CD4-positive, alpha-beta T cell treated with Interleukin-15 for 4 hours (primary cell): ENCODE measurements around the gene RTN4RL1.
"Not testable (repeated sequence)": the region's sequence is repeated elsewhere in the genome, so short reads cannot be mapped to it uniquely, and the experiment has no call there.

Experiments
- DNase-seq: peaks from one replicate; pipeline ENCODE4 v3.0.0-alpha.2; 2020; ENCODE audit warnings: low spot score

RTN4RL1 gene

GRCh38 chr17:2003525-2003924, 21.6 kb downstream of the RTN4RL1 start:
- no peak for DNase-seq

GRCh38 chr17:2002767-2003329, 22.3 kb downstream of the RTN4RL1 start:
- DNase-seq, result no peak

DNA sequence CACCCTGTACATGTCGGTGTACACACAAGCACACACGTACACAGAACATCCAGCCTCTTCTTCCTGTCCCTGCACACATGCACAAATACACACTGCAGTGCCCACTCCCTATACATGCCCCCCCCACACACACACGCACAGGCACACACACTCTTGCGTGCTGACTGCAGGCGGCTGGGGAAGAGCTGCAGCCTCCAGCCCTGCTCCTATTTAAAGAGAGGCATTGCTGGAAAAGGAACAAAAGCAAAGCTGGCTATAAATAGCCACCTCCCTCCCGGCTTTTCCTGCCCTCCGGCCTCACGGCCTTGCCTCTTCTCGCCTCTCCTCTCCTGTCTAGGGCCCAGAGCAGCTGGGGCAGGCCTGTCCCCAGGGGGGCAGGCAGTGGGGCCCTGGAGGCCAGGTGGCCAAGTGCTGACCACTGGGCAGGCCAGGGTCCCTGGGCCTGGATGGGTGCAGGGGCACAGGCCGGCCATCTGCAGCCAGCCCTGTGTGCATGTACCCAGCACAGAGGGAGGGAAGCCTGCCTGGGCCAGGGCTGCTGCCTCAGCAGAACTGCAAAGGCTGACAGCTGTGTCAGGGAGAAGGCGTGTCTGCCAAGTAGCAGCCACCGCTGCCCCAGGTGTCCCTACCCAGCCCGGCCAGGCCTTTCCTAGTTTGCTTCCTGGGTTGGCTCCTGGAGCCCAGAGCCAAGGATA, 25.4 kb downstream of the RTN4RL1 start:
- DNase-seq, result no peak

- DNase-seq, result no peak
These were observed 27.0 kb downstream of the RTN4RL1 start for GRCh38 chr17:1997927-1998742.

DNA sequence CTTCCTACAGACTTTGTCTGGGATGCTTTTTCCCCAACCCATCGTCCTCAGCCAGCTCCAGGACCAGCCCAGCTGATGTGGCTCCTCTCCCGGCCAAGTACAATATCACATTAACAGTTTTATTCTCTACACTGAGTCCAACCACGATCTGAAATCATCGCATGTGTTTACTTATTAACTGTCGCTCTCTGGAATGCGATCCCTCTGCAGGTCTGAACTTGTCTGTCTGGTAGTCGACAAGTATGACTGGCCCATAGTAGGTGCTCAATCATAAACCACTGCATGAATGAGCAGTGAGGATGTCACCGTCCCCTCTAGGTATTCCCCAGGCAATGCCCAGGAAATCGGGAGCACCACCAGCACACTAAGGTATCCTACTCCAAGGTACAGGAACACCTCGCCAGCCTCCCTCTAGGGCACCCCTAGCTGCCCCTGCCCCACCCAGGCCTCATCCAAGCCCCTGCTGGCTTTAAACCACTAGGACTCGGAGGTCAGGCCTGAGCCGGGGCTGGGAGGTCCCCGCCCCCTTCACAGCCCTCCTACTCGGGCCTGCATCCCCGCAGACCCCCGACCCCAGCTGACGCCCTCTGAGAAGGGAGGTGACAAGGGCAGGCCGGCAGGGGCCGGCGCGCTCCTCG, 27.7 kb downstream of the RTN4RL1 start:
- DNase-seq, result no peak

- no peak for DNase-seq
These were observed 28.3 kb downstream of the RTN4RL1 start for GRCh38 chr17:1996800-1997288.

DNA sequence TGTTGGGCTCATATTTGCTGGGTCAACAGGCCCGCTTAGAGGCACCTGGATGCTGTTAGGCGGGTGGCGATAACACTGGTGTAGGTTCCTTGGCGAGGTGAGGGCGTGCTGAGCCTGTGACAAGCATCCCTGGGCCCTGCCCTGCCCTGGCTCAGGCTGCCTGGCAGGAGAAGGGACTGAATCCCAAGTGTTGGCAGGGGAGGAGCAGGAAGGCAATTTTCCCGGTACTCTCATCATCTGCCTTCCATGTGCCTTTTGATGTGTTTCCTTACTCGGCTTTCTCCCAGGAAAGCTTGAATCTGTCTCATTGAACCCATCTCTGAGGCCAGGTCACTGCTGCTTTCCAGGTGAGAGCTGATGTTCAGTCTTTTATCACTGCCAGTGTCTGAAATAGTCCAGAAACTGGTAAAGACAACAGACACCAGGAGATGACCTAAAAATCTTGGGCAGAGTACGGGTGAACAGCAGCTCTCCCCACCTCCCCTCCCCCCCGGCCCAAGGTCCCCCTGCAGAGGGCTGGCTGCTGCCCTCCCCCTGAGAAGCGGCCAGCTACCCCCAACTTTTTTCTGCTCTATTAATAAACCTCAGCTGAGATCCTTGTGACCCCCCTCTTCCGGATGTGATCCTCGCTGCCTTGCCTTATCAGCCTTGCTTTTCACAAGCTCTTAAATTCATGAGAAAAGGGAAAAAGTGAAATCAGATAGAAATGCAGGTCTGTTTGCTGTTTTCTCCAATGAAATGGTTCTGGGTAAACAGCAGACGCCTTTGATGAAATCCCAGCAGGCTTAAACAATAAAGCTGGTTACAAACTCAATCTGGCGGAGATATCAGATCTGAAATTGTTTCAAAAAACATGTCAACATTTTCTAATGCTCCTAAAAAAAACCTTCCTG, 29.0 kb downstream of the RTN4RL1 start:
- DNase-seq, result no peak

- no peak for DNase-seq
These were observed 29.7 kb downstream of the RTN4RL1 start for GRCh38 chr17:1995321-1995892.

DNA sequence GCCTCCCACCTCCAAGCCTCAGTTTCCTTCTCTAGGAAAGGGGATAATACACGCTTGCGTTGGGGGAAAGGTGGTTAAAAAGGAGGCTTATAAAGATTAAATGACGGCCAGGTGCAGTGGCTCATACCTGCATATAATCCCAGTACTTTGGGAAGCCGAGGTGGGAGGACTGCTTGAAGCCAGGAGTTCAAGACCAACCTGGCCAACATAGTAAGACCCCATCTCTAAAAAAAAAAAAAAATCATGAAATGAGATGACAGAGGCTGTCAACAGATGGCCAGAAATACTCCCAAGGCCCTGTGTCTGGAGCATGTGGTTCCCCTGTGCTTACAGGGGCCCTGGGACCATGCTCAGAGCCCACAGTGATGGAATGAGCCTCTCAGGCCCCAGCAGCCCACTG, 30.4 kb downstream of the RTN4RL1 start:
- DNase-seq, result no peak

DNA sequence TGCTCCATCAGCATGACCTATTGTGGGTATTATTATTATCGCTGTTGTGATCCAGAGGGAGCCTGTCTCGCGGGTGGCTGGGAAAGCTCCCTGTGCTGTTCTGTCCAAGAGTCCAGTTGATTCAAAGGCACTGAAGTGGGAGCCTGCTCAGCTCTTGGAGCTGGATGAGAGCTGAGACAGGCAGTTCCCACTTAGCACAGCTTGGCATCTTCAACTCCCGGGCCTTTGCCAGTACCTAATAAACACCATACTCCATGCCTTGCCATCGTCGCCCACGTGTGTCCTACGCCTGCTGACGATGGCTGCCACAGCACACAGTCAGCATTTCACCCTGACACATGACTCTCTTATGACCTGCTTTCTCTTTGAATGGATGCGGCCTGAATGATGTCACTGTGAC, 32.6 kb downstream of the RTN4RL1 start:
- no peak for DNase-seq

DNA sequence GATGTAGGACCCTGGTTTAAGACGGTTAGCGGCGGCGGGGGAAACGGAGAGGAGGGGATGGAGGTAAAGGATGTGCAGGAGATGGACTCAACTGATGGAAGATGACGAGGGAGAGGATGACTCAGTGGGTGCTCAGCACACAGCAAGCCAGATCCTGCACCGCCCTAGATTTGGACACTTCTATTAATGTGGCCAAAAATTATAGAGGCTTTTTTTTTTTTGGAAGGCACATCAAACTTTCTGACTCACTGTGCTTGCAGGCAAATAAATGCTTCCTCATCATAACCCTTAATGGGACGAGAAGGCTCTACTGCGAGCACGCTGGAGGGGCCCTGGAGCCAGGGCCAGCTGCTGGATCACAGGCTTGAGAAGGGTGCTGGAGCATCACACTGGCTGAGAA, 36.0 kb downstream of the RTN4RL1 start:
- DNase-seq, result no peak

DNA sequence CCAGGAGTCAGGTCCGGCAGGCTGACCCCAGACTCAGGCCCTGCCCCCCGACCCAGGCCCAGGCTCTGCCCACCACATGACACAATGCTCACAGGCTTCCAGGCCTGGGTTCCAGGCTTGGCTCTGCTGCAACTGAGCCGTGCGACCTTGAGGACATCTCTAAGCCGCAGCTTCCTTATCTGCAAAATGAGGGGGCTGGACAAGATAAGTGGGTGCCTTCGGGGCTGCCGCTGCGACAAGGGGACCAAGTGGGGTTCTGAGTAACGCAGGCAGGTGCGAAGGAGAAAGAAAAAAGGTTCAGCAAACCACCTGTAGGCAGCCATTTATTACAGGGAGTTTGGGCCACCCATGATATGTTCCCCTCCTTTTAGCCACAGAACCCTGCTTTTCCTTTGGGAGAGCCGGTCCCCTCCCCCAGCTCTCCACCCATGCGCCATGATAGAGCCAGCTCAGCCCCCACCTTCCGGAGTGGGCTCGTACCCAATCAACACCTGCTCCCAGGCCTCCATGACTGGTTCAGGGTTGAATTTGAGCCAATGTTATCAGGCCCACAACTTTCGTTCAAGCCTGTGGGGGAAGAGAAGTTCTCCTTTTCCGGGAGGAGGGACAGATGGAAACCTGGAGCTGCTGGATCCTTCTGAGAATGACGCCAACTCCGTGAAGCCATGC, 38.2 kb downstream of the RTN4RL1 start:
- DNase-seq, result no peak

DNA sequence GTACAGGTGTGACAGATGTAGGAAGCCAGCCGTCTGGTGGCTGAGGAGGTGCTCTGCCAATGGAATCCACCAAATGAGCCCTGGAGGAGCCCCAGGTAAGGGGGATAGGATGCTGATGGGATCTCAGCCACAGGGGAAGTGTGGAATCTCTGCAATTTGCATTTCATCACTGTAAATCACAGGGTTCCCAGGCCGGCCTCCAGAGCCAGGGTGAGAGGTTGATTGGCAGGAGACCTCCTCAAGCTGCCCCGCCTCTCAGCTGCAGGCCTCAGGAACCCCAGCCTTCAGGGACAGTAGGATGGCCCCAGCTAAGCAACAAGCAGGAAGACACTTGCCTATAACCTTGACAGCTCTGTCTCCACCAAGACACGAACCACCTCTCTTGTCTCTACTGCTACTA, 39.4 kb downstream of the RTN4RL1 start:
- no peak for DNase-seq

DNA sequence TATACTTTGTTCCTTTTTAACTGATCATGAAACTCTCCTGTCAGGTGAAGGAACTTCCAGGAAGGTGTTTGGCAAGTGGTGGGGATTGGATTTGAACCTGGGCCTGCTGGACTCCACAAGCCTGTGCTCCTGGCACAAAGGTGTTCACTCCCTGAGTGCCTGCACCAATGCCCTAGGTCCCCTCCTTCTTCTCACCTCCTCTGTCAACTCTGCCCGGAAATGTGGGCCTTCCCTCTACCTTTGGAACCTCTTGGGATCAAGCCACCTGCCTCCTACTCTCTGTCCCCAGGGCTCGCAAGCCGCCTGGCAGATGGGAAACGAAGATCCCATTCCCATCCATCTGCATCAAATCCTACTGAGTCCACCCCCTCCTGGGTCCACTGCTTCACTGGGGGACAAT, 40.0 kb downstream of the RTN4RL1 start:
- no peak for DNase-seq

GRCh38 chr17:1982793-1983366, 42.3 kb downstream of the RTN4RL1 start:
- DNase-seq, result not testable (repeated sequence)

DNA sequence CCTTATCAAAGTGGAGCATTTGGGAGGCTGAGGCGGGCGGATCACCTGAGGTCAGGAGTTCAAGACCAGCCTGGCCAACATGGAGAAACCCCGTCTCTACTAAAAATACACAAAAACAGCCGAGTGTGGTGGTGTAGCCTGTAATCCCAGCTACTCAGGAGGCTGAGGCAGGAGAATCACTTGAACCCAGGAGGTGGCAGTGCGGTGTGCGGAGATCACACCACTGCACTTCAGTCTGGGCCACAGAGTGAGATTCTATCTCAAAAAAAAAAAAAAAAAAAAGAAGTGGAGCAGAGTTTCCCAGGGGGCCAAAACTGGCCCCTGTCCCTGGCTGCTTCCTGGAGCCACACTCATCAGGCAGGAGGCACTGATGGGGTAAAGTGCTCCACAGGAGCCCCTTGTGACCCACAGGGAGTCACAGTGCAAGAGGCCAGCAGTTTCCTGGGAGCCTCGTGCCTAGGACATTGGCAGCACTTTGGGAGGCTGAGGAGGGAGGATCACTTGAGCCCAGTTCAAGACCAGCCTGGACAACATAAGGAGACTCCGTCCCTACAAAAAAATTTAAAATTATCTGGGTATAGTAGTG, 44.4 kb downstream of the RTN4RL1 start:
- DNase-seq, result no peak

DNA sequence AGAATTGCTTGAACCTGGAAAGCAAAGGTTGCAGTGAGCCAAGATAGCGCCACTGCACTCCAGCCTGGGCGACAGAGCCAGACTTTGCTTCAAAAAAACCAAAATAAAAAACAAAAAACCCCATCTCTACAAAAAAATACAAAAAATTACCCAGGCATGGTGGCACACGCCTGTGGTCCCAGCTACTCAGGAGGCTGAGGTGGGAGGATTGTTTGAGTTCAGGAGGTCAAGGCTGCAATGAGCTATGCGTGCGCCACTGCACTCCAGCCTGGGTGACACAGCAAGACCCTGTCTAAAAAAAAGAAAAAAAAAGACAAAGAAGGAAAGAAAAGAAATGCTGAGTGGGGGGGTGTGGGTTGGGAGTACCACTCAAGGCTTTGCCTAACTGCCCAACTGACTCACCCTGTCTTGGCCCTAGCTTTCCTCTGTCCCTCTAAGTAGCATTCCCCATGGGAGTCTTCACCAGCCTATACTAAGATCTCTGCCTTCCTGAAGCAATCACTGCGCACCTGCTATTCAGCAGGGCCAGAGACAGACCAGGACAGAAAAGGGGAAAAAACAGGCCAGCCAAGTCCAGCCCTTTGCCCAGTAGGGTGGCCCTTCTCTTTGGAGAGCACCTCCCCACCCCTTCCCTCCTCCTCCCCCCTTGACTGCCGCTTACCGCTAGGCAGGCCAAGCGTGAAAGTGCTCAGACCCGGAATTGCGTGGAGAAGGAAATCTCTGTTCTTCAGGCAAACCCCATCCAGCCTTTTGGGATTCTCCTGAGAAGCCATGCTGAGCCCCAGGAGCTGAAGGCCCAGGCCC, 45.8 kb downstream of the RTN4RL1 start:
- no peak for DNase-seq

DNA sequence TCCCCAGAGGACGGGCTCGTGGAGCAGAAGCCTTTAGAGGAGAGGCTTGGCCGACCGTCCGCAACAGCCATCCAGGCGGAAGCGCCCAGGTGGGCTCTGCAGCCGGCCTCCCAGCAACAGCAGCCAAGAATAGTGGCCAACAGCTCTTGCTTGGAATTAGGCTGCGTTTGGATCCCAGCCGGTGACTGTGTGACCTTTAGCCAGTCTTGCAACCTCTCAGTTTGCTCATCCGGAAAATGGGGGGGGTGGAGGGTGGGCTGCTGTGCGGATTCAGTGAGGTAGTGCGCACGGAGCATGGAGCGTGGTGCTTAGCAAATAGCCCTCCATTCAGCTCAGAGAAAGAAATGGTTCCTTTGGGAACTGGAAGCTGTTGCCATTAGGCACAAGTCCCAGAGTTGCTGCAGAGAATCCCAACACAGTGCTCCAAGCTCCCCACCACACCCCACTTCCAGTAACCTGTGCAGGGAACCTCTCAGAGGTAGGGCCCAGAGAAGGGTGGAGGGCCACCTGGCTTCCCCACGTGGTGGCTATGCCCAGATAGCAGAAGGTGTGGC, 46.7 kb downstream of the RTN4RL1 start:
- no peak for DNase-seq
